Erythroblast (primary cell): ENCODE measurements around the gene MICU2.
"Not testable (repeated sequence)": the region's sequence is repeated elsewhere in the genome, so short reads cannot be mapped to it uniquely, and the experiment has no call there.

Experiments used
- DNase-seq, 2 experiments: peaks; one replicate each; lab custom pipeline; 2025; lab: John Stamatoyannopoulos, UW
- GATA1 ChIP-seq: IDR thresholded peaks from 2 replicates; pipeline ENCODE4 v1.6.1; 2011; ENCODE audit warnings: low read depth, mild to moderate bottlenecking, control low read depth, low read length, moderate library complexity
- POLR2A ChIP-seq: IDR thresholded peaks from 2 replicates; pipeline ENCODE4 v1.6.1; 2011; ENCODE audit warnings: mild to moderate bottlenecking, low read length

The MICU2 gene

GRCh38 chr13:21583478-21583877 is 20.5 kb downstream of the MICU2 start:
- no peak for DNase-seq
- TF ChIP-seq GATA1 = no peak

- DNase-seq = no peak
Observed at GRCh38 chr13:21580736-21581135, 23.2 kb downstream of the MICU2 start.

GRCh38 chr13:21579754-21580316 is 24.1 kb downstream of the MICU2 start:
- no peak for DNase-seq
- TF ChIP-seq POLR2A (no peak), GATA1 (no peak)

More at GRCh38 chr13:21580736-21581135, 23.2 kb downstream of the MICU2 start:
- no peak for TF ChIP-seq POLR2A
- no peak for TF ChIP-seq GATA1

GRCh38 chr13:21578748-21579147 is 25.2 kb downstream of the MICU2 start:
- TF ChIP-seq GATA1 (no peak), POLR2A (no peak)
- DNase-seq = no peak

GRCh38 chr13:21576426-21576825 is 27.5 kb downstream of the MICU2 start:
- DNase-seq = peak; percentile 23 to 68
- TF ChIP-seq POLR2A (no peak), GATA1 (no peak)

GRCh38 chr13:21573920-21574712 is 29.9 kb downstream of the MICU2 start:
- TF ChIP-seq GATA1 = no peak
- TF ChIP-seq POLR2A = no peak
- no peak for DNase-seq

- TF ChIP-seq GATA1 (no peak), POLR2A (no peak)
- DNase-seq = no peak
Observed at GRCh38 chr13:21569686-21570085, 34.3 kb downstream of the MICU2 start.

- no peak for DNase-seq
- no peak for TF ChIP-seq POLR2A
- TF ChIP-seq GATA1 = no peak
Observed at GRCh38 chr13:21568854-21569253, 35.1 kb downstream of the MICU2 start.

- peak; percentile 60 to 64 for DNase-seq
- TF ChIP-seq POLR2A (peak; percentile 42), GATA1 (no peak)
Observed at GRCh38 chr13:21567714-21568113, 36.3 kb downstream of the MICU2 start.

GRCh38 chr13:21557995-21558394 is 46.0 kb downstream of the MICU2 start:
- DNase-seq = peak; percentile 66
- TF ChIP-seq GATA1 (no peak), POLR2A (no peak)

- TF ChIP-seq GATA1 = no peak
- no peak for TF ChIP-seq POLR2A
- no peak for DNase-seq
Observed at GRCh38 chr13:21556051-21556450, 47.9 kb downstream of the MICU2 start.

- DNase-seq = not testable (repeated sequence)
Observed at GRCh38 chr13:21553261-21553660, 50.7 kb downstream of the MICU2 start.

- no peak for DNase-seq
- TF ChIP-seq POLR2A = no peak
- no peak for TF ChIP-seq GATA1
Observed at GRCh38 chr13:21550918-21551317, 53.1 kb downstream of the MICU2 start.

GRCh38 chr13:21549633-21550032 is 54.3 kb downstream of the MICU2 start:
- TF ChIP-seq POLR2A = no peak
- TF ChIP-seq GATA1 = no peak
- DNase-seq = no peak

GRCh38 chr13:21548577-21548976 is 55.4 kb downstream of the MICU2 start:
- DNase-seq = no peak
- TF ChIP-seq GATA1 (no peak), POLR2A (no peak)
